Measurements from ENCODE around the gene PPP1R15A.
"Not testable (repeated sequence)": the region's sequence is repeated elsewhere in the genome, so short reads cannot be mapped to it uniquely, and the experiment has no call there.

PPP1R15A gene

GRCh38 chr19:48890551-48890950 is 18.3 kb downstream of the PPP1R15A start:
- TF ChIP-seq CTCF (conservative IDR thresholded peaks at IDR 0.05; ENCODE audit: low read depth), result no peak

GRCh38 chr19:48895226-48895625 is 23.0 kb downstream of the PPP1R15A start:
- CTCF ChIA-PET, result no interaction called here
- TF ChIP-seq CTCF (conservative IDR thresholded peaks at IDR 0.05; ENCODE audit: low read depth), result no peak
- no peak for DNase-seq (ENCODE audit: low spot score)
- POLR2A ChIA-PET (ENCODE audit: low non-redundant PET), result no interaction called here
- H3K27ac ChIP-seq, result no peak overlapping the region

More at GRCh38 chr19:48890551-48890950, 18.3 kb downstream of the PPP1R15A start:
- no peak for DNase-seq (ENCODE audit: low spot score)
- ChIA-PET POLR2A (ENCODE audit: low non-redundant PET) (no interaction called here), CTCF (interaction anchor here (0.5 to 0.7 kb wide), 2 partner anchors 16 to 106 kb away, joined by 3 to 4 read pairs; no protein-coding TSS in a partner anchor)
- no peak overlapping the region for H3K27ac ChIP-seq

- H3K27ac ChIP-seq, result peak overlapping the region; percentile 91
- POLR2A ChIA-PET (ENCODE audit: low non-redundant PET), result no interaction called here
- no peak for TF ChIP-seq CTCF (conservative IDR thresholded peaks at IDR 0.05; ENCODE audit: low read depth)
- CTCF ChIA-PET, result no interaction called here
- no peak for DNase-seq (ENCODE audit: low spot score)
These were observed 24.0 kb downstream of the PPP1R15A start for GRCh38 chr19:48896191-48896720.

- POLR2A ChIA-PET (ENCODE audit: low non-redundant PET), result no interaction called here
- CTCF ChIA-PET, result no interaction called here
- no peak for DNase-seq (ENCODE audit: low spot score)
- H3K27ac ChIP-seq, result peak overlapping the region; percentile 91
- TF ChIP-seq CTCF (conservative IDR thresholded peaks at IDR 0.05; ENCODE audit: low read depth), result no peak
These were observed 25.0 kb downstream of the PPP1R15A start for GRCh38 chr19:48897181-48897580.

- POLR2A ChIA-PET (ENCODE audit: low non-redundant PET); DNase-seq (ENCODE audit: low spot score): not testable (repeated sequence)
- H3K27ac ChIP-seq, result peak overlapping the region; percentile 91
- CTCF ChIA-PET, result interaction anchor here (0.6 kb wide), 3 partner anchors 34 to 94 kb away, joined by 3 to 4 read pairs (median 3); partner anchors contain the start of genes DHDH and RUVBL2
These were observed 27.1 kb downstream of the PPP1R15A start for GRCh38 chr19:48899386-48899749.

- POLR2A ChIA-PET (ENCODE audit: low non-redundant PET), result interaction anchor here (0.6 kb wide), 1 partner anchor 93 kb away, joined by 3 read pairs; the partner anchor contains the start of gene GYS1
- H3K27ac ChIP-seq, result peak within 1 kb of the TSS; percentile 91
- CTCF ChIA-PET, result interaction anchor here (0.6 kb wide), 3 partner anchors 34 to 94 kb away, joined by 3 to 4 read pairs (median 3); partner anchors contain the start of genes DHDH and RUVBL2
- peak; percentile 99 for DNase-seq (ENCODE audit: low spot score)
- no peak for TF ChIP-seq CTCF (conservative IDR thresholded peaks at IDR 0.05; ENCODE audit: low read depth)
These were observed 27.7 kb downstream of the PPP1R15A start, which contains the start of gene NUCB1 for GRCh38 chr19:48899781-48900476. NUCB1 (plus strand) TSS chr19:48900312; CDS start chr19:48900797, 485 bp downstream.

Data from RWPE1 (cell line).